GM10266 (cell line): ENCODE data around the gene MRPL40.

Experiments
- DNase-seq: peaks from one replicate; pipeline ENCODE4 v3.0.0; 2012; ENCODE audit errors: extremely low spot score
- TF ChIP-seq, protein P1 (sequence below): IDR thresholded peaks from 2 replicates; pipeline ENCODE4 v1.5.1; 2012; ENCODE audit warnings: mild to moderate bottlenecking, low read depth; ENCODE audit not compliant: control insufficient read depth, insufficient read depth; ENCODE audit errors: missing control alignments

The MRPL40 gene

DNA sequence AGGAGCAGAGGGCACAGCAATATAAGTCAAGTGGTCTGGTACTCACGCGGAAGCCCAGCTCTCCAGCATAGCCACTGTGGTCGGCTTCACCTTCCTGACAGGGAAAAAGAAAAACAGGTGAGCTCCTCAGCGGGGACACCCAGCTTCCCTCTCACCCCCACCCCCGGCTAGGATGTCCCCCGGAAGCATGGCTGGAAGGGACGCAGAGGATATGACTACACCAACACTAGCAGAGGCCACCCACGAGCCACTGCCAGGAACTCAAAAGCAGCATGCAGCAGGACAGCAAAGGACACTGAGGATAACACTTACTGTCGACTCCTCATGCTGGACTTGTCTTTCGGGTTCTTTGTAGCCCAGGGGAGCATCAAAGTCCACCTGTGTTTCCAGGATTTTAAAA lies 24.2 kb downstream of the MRPL40 start:
- TF ChIP-seq, protein P1, sequence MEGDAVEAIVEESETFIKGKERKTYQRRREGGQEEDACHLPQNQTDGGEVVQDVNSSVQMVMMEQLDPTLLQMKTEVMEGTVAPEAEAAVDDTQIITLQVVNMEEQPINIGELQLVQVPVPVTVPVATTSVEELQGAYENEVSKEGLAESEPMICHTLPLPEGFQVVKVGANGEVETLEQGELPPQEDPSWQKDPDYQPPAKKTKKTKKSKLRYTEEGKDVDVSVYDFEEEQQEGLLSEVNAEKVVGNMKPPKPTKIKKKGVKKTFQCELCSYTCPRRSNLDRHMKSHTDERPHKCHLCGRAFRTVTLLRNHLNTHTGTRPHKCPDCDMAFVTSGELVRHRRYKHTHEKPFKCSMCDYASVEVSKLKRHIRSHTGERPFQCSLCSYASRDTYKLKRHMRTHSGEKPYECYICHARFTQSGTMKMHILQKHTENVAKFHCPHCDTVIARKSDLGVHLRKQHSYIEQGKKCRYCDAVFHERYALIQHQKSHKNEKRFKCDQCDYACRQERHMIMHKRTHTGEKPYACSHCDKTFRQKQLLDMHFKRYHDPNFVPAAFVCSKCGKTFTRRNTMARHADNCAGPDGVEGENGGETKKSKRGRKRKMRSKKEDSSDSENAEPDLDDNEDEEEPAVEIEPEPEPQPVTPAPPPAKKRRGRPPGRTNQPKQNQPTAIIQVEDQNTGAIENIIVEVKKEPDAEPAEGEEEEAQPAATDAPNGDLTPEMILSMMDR: no peak
- DNase-seq: no peak

DNA sequence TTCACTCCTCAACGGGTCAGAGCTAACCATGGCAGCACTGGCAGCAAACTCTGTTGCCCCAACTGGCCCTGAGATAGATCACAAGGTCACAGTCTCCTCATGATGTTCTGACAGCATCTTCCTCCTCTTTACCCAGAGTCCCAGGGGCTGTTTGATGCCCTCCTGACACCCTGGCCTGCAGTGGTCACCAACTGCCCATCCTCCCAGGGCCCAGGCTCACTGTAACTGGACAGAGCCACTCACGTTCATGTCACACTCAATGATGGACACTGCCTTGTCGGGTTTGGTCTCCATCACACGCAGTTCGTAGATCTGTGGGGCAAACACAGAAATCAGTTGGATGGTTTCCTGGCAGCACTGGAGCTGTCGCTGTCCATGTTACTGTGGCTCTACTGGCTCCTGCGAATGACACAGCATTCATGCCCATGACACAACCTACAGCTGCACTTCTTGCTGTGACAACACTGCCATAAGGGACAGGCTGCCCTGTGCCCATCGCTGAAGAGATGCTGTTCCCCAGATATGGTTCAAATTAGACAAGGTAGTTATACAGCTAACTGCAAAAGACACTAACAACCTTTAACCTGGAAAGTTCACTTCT lies 25.6 kb downstream of the MRPL40 start:
- DNase-seq: no peak
- TF ChIP-seq, protein P1: no peak

DNA sequence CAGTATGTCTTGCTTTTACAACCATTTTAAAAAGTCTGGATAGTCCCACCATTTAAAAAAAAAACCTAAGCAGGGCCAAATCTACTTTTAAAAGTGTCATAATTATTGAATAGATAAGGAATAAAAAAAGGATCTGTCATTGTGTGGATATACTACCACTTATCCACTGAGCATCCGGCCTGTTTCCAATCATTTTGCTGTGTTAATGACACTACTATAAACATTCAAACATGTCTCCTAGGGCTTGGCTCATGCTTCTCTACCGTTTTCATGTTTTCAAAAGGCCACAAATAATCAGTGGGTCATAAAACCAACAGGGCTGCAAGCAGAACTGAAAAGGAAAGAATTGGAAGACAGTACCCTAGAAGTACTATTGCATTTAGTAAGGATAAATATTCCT lies 27.7 kb downstream of the MRPL40 start:
- no peak for DNase-seq
- TF ChIP-seq, protein P1: no peak

DNA sequence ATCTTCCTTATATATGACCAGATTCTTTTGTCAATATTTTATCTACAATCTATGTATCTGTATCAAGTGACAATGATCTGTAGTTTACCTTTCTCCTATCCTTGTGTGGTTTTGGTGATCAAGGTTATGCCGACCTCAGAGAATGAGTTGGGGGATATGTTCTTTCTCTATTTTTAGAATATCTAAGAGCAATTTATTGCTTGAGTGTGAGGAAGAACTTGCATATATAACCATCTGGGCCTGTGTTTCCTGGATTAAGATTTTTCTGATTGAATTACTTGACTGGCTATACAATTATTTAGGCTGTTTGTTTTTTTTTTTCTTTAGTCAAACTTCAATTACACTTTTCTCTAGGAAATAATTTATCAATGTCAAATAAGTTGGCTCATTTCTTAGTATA lies 29.2 kb downstream of the MRPL40 start:
- DNase-seq: no peak
- TF ChIP-seq, protein P1: no peak

DNA sequence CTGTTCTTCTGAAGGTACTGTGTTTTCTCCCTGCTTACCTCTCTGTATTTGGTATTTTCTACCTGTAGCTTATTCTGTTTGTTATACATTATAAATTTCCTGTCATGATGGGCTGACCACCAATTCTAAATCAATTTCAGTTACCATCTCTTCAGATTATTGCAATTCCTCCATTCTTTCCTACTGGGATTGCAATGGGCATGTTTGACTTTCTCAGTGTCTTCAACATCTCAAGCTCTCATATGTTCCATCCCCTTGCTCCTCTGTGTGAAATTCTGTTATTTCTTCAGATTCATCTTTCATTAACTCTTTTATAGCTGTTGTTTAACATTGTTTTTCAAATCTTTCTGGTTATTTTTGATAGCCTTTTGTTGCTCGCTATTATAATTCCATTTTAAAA lies 30.7 kb downstream of the MRPL40 start:
- no peak for DNase-seq
- TF ChIP-seq, protein P1: no peak

DNA sequence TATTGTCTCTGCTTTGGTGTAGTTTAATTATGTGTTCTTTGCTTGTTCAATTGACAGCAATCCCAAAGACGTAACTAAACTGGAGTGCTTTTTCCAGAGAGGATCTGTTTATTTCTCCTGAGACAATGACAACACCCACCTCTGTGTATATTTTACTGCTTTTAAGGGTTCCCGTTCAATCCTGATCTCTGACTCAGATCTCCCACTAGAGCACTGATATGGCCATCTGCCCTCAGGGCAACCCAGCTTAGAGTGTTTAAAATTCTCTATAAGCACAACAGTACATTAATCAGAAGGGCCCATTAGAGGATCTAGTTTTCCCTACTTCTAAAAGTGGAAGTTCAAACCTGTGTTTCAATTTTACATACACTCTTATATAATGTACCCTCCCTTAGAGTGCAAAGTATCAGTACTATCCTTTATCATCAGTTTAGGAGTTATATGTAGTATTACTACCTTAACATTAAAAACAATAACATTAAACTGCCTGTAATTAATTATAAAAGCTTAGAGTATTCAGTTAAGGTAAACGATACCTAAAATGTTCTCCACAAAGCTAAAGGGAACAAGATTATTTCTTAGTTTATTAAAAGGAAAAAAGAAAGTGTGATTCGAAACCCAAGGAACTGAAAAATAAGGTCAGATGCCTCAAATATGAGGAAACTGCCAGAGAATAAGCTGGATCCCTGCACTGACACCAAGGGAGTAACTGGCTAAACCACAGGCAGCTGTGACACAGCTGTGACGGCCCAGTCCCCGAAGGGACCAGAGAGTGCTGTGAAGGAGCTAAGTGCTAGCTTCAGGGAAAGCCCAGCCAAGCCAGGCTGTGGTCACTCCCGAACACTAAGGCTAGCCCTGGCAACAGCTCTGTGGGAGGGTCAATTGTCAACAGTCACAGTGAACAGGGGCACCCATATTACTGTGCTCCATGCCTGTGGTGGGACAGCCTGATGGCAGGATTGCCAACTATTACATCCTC lies 31.4 kb downstream of the MRPL40 start:
- TF ChIP-seq, protein P1: no peak
- DNase-seq: no peak

DNA sequence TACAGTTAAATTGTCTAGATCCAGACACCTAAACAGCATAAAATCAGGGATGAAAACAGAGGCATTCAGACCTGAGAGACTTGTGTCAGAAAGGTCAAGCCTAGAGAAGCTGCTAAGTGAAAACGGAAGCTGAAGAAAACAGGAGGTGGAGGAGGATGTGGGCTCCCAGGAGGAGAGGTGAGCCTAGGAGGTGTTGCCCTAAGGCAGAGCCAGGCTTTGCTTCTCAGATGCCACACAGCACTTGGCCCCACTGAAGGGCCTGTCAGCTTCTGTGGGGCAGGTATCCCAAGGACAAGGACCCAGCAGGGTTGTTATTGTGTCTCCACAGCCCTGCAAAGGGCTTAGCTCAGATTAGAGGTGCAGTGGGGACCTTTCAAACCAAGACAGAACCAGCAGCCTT lies 32.2 kb downstream of the MRPL40 start:
- DNase-seq: no peak
- TF ChIP-seq, protein P1: no peak
